ENCODE measurements around the gene AMIGO1. TPM values are rescaled to one million over a fixed set of nuclear protein-coding genes. Genes with fewer than 3 reads are reported as not detected.

Gene AMIGO1
- total and polyA plus RNA-seq, 10 of the 15 experiments (the other 5 are each of a cell fraction or from before 2014, with no cell fraction given): 0.02 to 0.28 (median 0.08) TPM; not detected in 1

- Histone ChIP-seq H3K9me3 (replicated peaks; ENCODE audit: control insufficient read depth, insufficient read depth, low read length) (no peaks in the 10 kb centered on the region), H3K4me3 (no peak overlapping the region), H3K27me3 (replicated peaks in 1 of 2; ENCODE audit: control insufficient read depth in 2 of 2, insufficient read depth in 2 of 2, low read length in 1 of 2) (no peaks in the 10 kb centered on the region), H2AFZ (ENCODE audit: control insufficient read depth, low read depth, low read length) (no peak overlapping the region), H3K9ac (ENCODE audit: control insufficient read depth, insufficient read depth, low read length) (no peak overlapping the region), H3K79me2 (ENCODE audit: control insufficient read depth, insufficient read depth, low read length) (peaks cover 17% of the 10 kb centered on the region), H3K36me3 (ENCODE audit: control insufficient read depth in 2 of 2, insufficient read depth in 2 of 2, low read length in 1 of 2) (no peaks in the 10 kb centered on the region), H4K20me1 (ENCODE audit: control insufficient read depth, insufficient read depth) (no peaks in the 10 kb centered on the region), H3K4me2 (ENCODE audit: control insufficient read depth, insufficient read depth) (no peak overlapping the region), H3K4me1 (ENCODE audit: control insufficient read depth, insufficient read depth, low read length) (peaks cover 6% of the 10 kb centered on the region), H3K27ac (ENCODE audit: control insufficient read depth, insufficient read depth) (no peak overlapping the region)
- in situ Hi-C loops (cut with MboI): no loop called here
- RAD21 ChIA-PET (ENCODE audit: unreplicated experiment): interaction anchor here (1.0 to 4.7 kb wide), 3 partner anchors 81 to 441 kb away, joined by 3 to 106 read pairs (median 38); partner anchors contain the start of gene AHCYL1
- SMC1A ChIA-PET (ENCODE audit: uncharacterized antibody, unreplicated experiment): interaction anchor here (4.2 to 4.6 kb wide), 2 partner anchors 95 to 231 kb away, joined by 58 to 117 read pairs; no protein-coding TSS in a partner anchor
- intact Hi-C loops (cut with micrococcal nuclease; ENCODE audit: unreplicated experiment): no loop called here
- 54% methylated on average over 24 of the region's 24 CpGs for WGBS (ENCODE audit: insufficient coverage, insufficient replicate concordance, low lambda C conversion rate, missing lambda C conversion rate)
- no TSS peak for BruUV-seq (replicated peaks)
- CTCF ChIA-PET: interaction anchor here (1.0 to 7.6 kb wide), 13 partner anchors 8 to 441 kb away, joined by 3 to 201 read pairs (median 11); partner anchors contain the start of genes AHCYL1, CYB561D1 and PSRC1
- no peak for FAIRE-seq
- no peak for DNase-seq (ENCODE audit: low read depth, low spot score)
- POLR2A ChIA-PET: interaction anchor here (0.6 kb wide), 2 partner anchors 10 to 134 kb away, joined by 3 to 4 read pairs; no protein-coding TSS in a partner anchor
- ATAC-seq: no peak
- no peak for TF ChIP-seq ZNF217 (IDR thresholded peaks at IDR 0.05)
- no peak for TF ChIP-seq MLLT1 (IDR thresholded peaks at IDR 0.05)
- no peak for TF ChIP-seq LARP7 (IDR thresholded peaks at IDR 0.05)
- TF ChIP-seq BHLHE40 (IDR thresholded peaks at IDR 0.05; ENCODE audit: borderline replicate concordance in 1 of 2, low read depth in 2 of 2, low read length in 1 of 2): no peak
- no peak for TF ChIP-seq ZBTB11 (CRISPR knock-in tag; IDR thresholded peaks at IDR 0.05)
- no peak for TF ChIP-seq SMC3 (IDR thresholded peaks at IDR 0.05; ENCODE audit: borderline replicate concordance, low read length)
- TF ChIP-seq EED (IDR thresholded peaks at IDR 0.05; ENCODE audit: low read depth): no peak
- TF ChIP-seq ZZZ3 (IDR thresholded peaks at IDR 0.05; ENCODE audit: control insufficient read depth, insufficient read length, low read depth): no peak
- no peak for TF ChIP-seq IKZF2 (IDR thresholded peaks at IDR 0.05)
- TF ChIP-seq CBFB (IDR thresholded peaks at IDR 0.05; ENCODE audit: low read depth): no peak
- no peak for TF ChIP-seq JUND (IDR thresholded peaks at IDR 0.05; ENCODE audit: low read depth, low read length)
- no peak for TF ChIP-seq ZSCAN29 (IDR thresholded peaks at IDR 0.05)
- no peak for TF ChIP-seq E4F1 (IDR thresholded peaks at IDR 0.05; ENCODE audit: borderline replicate concordance, partially characterized antibody)
- no peak for TF ChIP-seq NBN (IDR thresholded peaks at IDR 0.05)
- no peak for TF ChIP-seq RCOR1 (conservative IDR thresholded peaks at IDR 0.05; ENCODE audit: low read depth, low read length)
- no peak for TF ChIP-seq TCF3 (IDR thresholded peaks at IDR 0.05; ENCODE audit: borderline replicate concordance, insufficient read depth, low read depth, low read length)
- TF ChIP-seq SUZ12 (IDR thresholded peaks at IDR 0.05; ENCODE audit: unreplicated experiment): no peak
- TF ChIP-seq HDAC2 (IDR thresholded peaks at IDR 0.05): no peak
These were observed 33.9 kb upstream of the AMIGO1 start for GRCh38 chr1:109543283-109543987.
